ENCODE results near the gene ZBTB32. TPM values are rescaled to one million over a fixed set of nuclear protein-coding genes. Genes with fewer than 3 reads are reported as not detected.

ZBTB32 gene
- total RNA-seq, 2 donors from 2014 or later: not detected

GRCh38 chr19:35730326-35730725 is 26.0 kb downstream of the ZBTB32 start:
- peaks cover 74% of the 10 kb centered on the region for H3K36me3 Mint-ChIP-seq (ENCODE audit: low read depth)
- H3K27me3 Mint-ChIP-seq (ENCODE audit: insufficient read depth): no peaks in the 10 kb centered on the region
- no peak for DNase-seq
- no peak for TF ChIP-seq CTCF (conservative IDR thresholded peaks at IDR 0.05)
- H3K4me3 ChIP-seq (ENCODE audit: low read length): no peak overlapping the region
- no peaks in the 10 kb centered on the region for H3K9me3 ChIP-seq (ENCODE audit: control insufficient read depth, low read length)
- H3K27ac ChIP-seq (ENCODE audit: low read depth, low read length): no peak overlapping the region
- H3K9ac ChIP-seq (ENCODE audit: extremely low read depth, low read length, poor library complexity, severe bottlenecking): no peak overlapping the region
- H3K9me3 Mint-ChIP-seq: no peaks in the 10 kb centered on the region
- WGBS, 2 experiments (ENCODE audit: insufficient coverage in 1 of 2, insufficient read length in 1 of 2): 92 to 93% methylated on average over 18 of the region's 18 CpGs
- H3K4me1 Mint-ChIP-seq: no peaks in the 10 kb centered on the region
- no peak overlapping the region for H3K4me3 Mint-ChIP-seq
- H3K27ac Mint-ChIP-seq: no peak overlapping the region
- H3K27me3 ChIP-seq (ENCODE audit: control insufficient read depth, insufficient read depth, low read length, poor library complexity, severe bottlenecking): no peaks in the 10 kb centered on the region
- H3K36me3 ChIP-seq (ENCODE audit: control insufficient read depth, insufficient read depth, low read length): peaks cover 73% of the 10 kb centered on the region
- H3K4me1 ChIP-seq (ENCODE audit: control insufficient read depth, insufficient read depth, low read length): no peaks in the 10 kb centered on the region

- no peaks in the 10 kb centered on the region for H3K4me1 Mint-ChIP-seq
- H3K9me3 Mint-ChIP-seq: no peaks in the 10 kb centered on the region
- Histone ChIP-seq H3K4me1 (ENCODE audit: control insufficient read depth, insufficient read depth, low read length) (no peaks in the 10 kb centered on the region), H3K36me3 (ENCODE audit: control insufficient read depth, insufficient read depth, low read length) (peaks cover 71% of the 10 kb centered on the region), H3K9me3 (ENCODE audit: control insufficient read depth, low read length) (no peaks in the 10 kb centered on the region), H3K4me3 (ENCODE audit: low read length) (no peak overlapping the region), H3K27me3 (ENCODE audit: control insufficient read depth, insufficient read depth, low read length, poor library complexity, severe bottlenecking) (no peaks in the 10 kb centered on the region), H3K27ac (ENCODE audit: low read depth, low read length) (no peak overlapping the region), H3K9ac (ENCODE audit: extremely low read depth, low read length, poor library complexity, severe bottlenecking) (no peak overlapping the region)
- no peak overlapping the region for H3K4me3 Mint-ChIP-seq
- no peak for TF ChIP-seq CTCF (conservative IDR thresholded peaks at IDR 0.05)
- 91 to 100% methylated on average over 2 to 9 of the region's 9 CpGs for WGBS, 2 experiments (ENCODE audit: insufficient coverage in 1 of 2, insufficient read length in 1 of 2)
- no peak overlapping the region for H3K27ac Mint-ChIP-seq
- H3K36me3 Mint-ChIP-seq (ENCODE audit: low read depth): peaks cover 72% of the 10 kb centered on the region
- H3K27me3 Mint-ChIP-seq (ENCODE audit: insufficient read depth): no peaks in the 10 kb centered on the region
- no peak for DNase-seq
Observed at GRCh38 chr19:35731353-35731752, 27.0 kb downstream of the ZBTB32 start.

DNA sequence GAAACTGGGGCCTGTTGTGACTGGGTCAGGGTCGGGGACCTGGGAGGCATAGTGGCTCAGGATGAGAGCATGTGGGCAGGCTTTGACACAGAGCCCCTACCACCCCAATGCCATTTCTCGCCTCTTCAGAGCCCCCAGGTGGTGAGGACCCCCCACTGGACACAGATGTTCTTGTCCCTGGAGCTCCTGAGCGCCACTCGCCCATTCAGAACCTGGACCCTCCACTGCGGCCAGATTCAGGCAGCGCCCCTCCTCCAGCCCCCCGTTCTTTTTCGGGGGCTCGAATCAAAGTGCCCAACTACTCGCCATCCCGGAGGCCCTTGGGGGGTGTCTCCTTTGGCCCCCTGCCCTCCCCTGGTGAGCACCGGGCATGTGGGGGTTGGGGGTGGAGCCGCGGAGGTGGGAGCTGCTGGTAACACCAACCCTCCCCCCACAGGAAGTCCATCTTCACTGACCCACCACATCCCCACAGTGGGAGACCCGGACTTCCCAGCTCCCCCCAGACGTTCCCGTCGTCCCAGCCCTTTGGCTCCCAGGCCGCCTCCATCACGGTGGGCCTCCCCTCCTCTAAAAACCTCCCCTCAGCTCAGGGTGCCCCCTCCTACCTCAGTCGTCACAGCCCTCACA is 27.5 kb downstream of the ZBTB32 start:
- Histone ChIP-seq H3K27me3 (ENCODE audit: control insufficient read depth, insufficient read depth, low read length, poor library complexity, severe bottlenecking) (no peaks in the 10 kb centered on the region), H3K27ac (ENCODE audit: low read depth, low read length) (no peak overlapping the region), H3K36me3 (ENCODE audit: control insufficient read depth, insufficient read depth, low read length) (peaks cover 74% of the 10 kb centered on the region), H3K4me1 (ENCODE audit: control insufficient read depth, insufficient read depth, low read length) (no peaks in the 10 kb centered on the region), H3K9ac (ENCODE audit: extremely low read depth, low read length, poor library complexity, severe bottlenecking) (no peak overlapping the region), H3K4me3 (ENCODE audit: low read length) (no peak overlapping the region), H3K9me3 (ENCODE audit: control insufficient read depth, low read length) (no peaks in the 10 kb centered on the region)
- no peaks in the 10 kb centered on the region for H3K9me3 Mint-ChIP-seq
- no peak for TF ChIP-seq CTCF (conservative IDR thresholded peaks at IDR 0.05)
- H3K4me1 Mint-ChIP-seq: no peaks in the 10 kb centered on the region
- WGBS, 2 experiments (ENCODE audit: insufficient coverage in 1 of 2, insufficient read length in 1 of 2): 92 to 93% methylated on average over 5 to 19 of the region's 21 CpGs
- H3K27ac Mint-ChIP-seq: no peak overlapping the region
- no peaks in the 10 kb centered on the region for H3K27me3 Mint-ChIP-seq (ENCODE audit: insufficient read depth)
- no peak for DNase-seq
- no peak overlapping the region for H3K4me3 Mint-ChIP-seq
- peaks cover 73% of the 10 kb centered on the region for H3K36me3 Mint-ChIP-seq (ENCODE audit: low read depth)
